ENCODE data around the gene JAG2.
A peak's percentile ranks its signal among the peaks of the same experiment; 100 is the strongest.
"Not testable (repeated sequence)": the region's sequence is repeated elsewhere in the genome, so short reads cannot be mapped to it uniquely, and the experiment has no call there.

The JAG2 gene

GRCh38 chr14:105117710-105118385, 50.7 kb downstream of the JAG2 start:
- no peak for DNase-seq (ENCODE audit: low read depth in 2 of 2)

GRCh38 chr14:105117257-105117646, 51.3 kb downstream of the JAG2 start:
- DNase-seq (ENCODE audit: low read depth in 2 of 2) = no peak

- DNase-seq (ENCODE audit: low read depth in 2 of 2) = no peak
These were observed 51.9 kb downstream of the JAG2 start for GRCh38 chr14:105116451-105117256.

- DNase-seq (ENCODE audit: low read depth in 2 of 2) = not testable (repeated sequence)
These were observed 59.3 kb downstream of the JAG2 start for GRCh38 chr14:105109243-105109642.

GRCh38 chr14:105108516-105108864, 60.1 kb downstream of the JAG2 start:
- no peak for DNase-seq (ENCODE audit: low read depth in 2 of 2)

GRCh38 chr14:105107781-105108515, 60.6 kb downstream of the JAG2 start:
- no peak for DNase-seq (ENCODE audit: low read depth in 2 of 2)

GRCh38 chr14:105107351-105107750, 61.2 kb downstream of the JAG2 start:
- no peak for DNase-seq (ENCODE audit: low read depth in 2 of 2)

GRCh38 chr14:105105158-105105557, 63.4 kb downstream of the JAG2 start:
- DNase-seq (ENCODE audit: low read depth in 2 of 2) = no peak

- DNase-seq (ENCODE audit: low read depth in 2 of 2) = no peak
These were observed 65.7 kb downstream of the JAG2 start for GRCh38 chr14:105102893-105103292.

GRCh38 chr14:105102361-105102870, 66.2 kb downstream of the JAG2 start:
- DNase-seq (ENCODE audit: low read depth in 2 of 2) = no peak

GRCh38 chr14:105100910-105101309, 67.7 kb downstream of the JAG2 start:
- DNase-seq (ENCODE audit: low read depth in 2 of 2) = no peak

- no peak for DNase-seq (ENCODE audit: low read depth in 2 of 2)
These were observed 68.8 kb downstream of the JAG2 start for GRCh38 chr14:105099778-105100177.

GRCh38 chr14:105098316-105098715, 70.3 kb downstream of the JAG2 start:
- DNase-seq (ENCODE audit: low read depth in 2 of 2) = no peak

- DNase-seq (ENCODE audit: low read depth in 2 of 2) = no peak
These were observed 70.8 kb downstream of the JAG2 start for GRCh38 chr14:105097794-105098127.

GRCh38 chr14:105096206-105096875, 72.2 kb downstream of the JAG2 start:
- no peak for DNase-seq (ENCODE audit: low read depth in 2 of 2)

GRCh38 chr14:105095236-105095805, 73.3 kb downstream of the JAG2 start:
- DNase-seq (ENCODE audit: low read depth in 2 of 2) = no peak

- DNase-seq (ENCODE audit: low read depth in 2 of 2) = no peak
These were observed 74.2 kb downstream of the JAG2 start for GRCh38 chr14:105094193-105094907.

- DNase-seq (ENCODE audit: low read depth in 2 of 2) = peak; percentile 71 to 78
These were observed 75.0 kb downstream of the JAG2 start for GRCh38 chr14:105093431-105094192.

GRCh38 chr14:105093038-105093430, 75.5 kb downstream of the JAG2 start:
- peak; percentile 39 to 49 for DNase-seq (ENCODE audit: low read depth in 2 of 2)

Data from stimulated activated CD4-positive, alpha-beta T cell treated with anti-CD3 and anti-CD28 coated beads, Interleukin-4, amount 100 ng/mL, for 48 hours (primary cell).